H1 (cell line): Measurements from ENCODE around the gene NR3C1. TPM values are rescaled to one million over a fixed set of nuclear protein-coding genes. Genes with fewer than 3 reads are reported as not detected.

Source experiments
- BCL11A ChIP-seq, 2 experiments: IDR thresholded peaks; one replicate each; pipeline ENCODE4 v1.6.1; 2011; ENCODE audit warnings: low read depth in 2 of 2, low read length in 2 of 2, mild to moderate bottlenecking in 2 of 2
- CBX5 ChIP-seq: fragments of 300-800, 300-1000 bp; sonication (generic); IDR thresholded peaks from 2 replicates; pipeline ENCODE4 v1.7.1; 2016; ENCODE audit warnings: antibody characterized with exemption, low read length, low read depth
- GABPA ChIP-seq: IDR thresholded peaks from 2 replicates; pipeline ENCODE4 v1.6.1; 2011; ENCODE audit warnings: mild to moderate bottlenecking, low read length, moderate library complexity, borderline replicate concordance; ENCODE audit not compliant: insufficient read depth
- GTF2F1 ChIP-seq: IDR thresholded peaks from 2 replicates; pipeline ENCODE4 v1.6.1; 2012; ENCODE audit warnings: low read depth, low read length, improper control_type of control experiment, borderline replicate concordance
- KDM4A ChIP-seq: IDR thresholded peaks from one replicate; pipeline ENCODE4 v1.7.1; 2012; ENCODE audit warnings: low read depth, mild to moderate bottlenecking, moderate library complexity, low read length, inconsistent platforms; ENCODE audit not compliant: severe bottlenecking
- KDM5A ChIP-seq: fragments of 200-600 bp; IDR thresholded peaks from 2 replicates; pipeline ENCODE4 v1.7.1; 2012; ENCODE audit warnings: mild to moderate bottlenecking, low read length, inconsistent platforms, mixed read lengths
- POU5F1 ChIP-seq: IDR thresholded peaks from 2 replicates; pipeline ENCODE4 v1.6.1; 2011; ENCODE audit warnings: low read depth, mild to moderate bottlenecking, low read length, moderate library complexity
- ZNF274 ChIP-seq: IDR thresholded peaks from 2 replicates; pipeline ENCODE4 v1.7.0; 2012; ENCODE audit warnings: low read length, borderline replicate concordance; ENCODE audit errors: extremely low read depth
- polyA plus RNA-seq, 7 experiments: library from polyadenylated mRNA; depleted of rRNA in 3 of 7; stranded (reverse) in 5 of 7; unstranded in 2 of 7; fragments of >200 nt in 5 of 7; fragments of 200-250 nt in 2 of 7; gene quantifications; 1 replicate in 5 of 7; 2 replicates in 1 of 7; 4 replicates in 1 of 7; pipeline versions ENCODE4 v1.2.1 to v1.2.3, GENCODE V29; 2011 to 2013; ENCODE audit warnings: missing spikeins in 2 of 7, mixed read lengths in 2 of 7
- total RNA-seq: library from RNA; stranded (reverse); fragmentation: NEBNext Ultra II Directional; extraction: Animal tissue kit (Norgen Biotek cat#: 25700); gene quantifications from 2 replicates; pipeline ENCODE4 v1.2.1, GENCODE V29; 2021
- TF ChIP-seq, protein P1 (sequence below): fragments of 300-600 bp; sonication (generic); IDR thresholded peaks from 2 replicates; pipeline ENCODE4 v1.7.1; 2012; ENCODE audit warnings: low read length, moderate library complexity, mild to moderate bottlenecking, inconsistent platforms; ENCODE audit not compliant: insufficient replicate concordance
- TF ChIP-seq, protein P2 (sequence below): IDR thresholded peaks from 2 replicates; pipeline ENCODE4 v1.6.1; 2012; ENCODE audit warnings: low read length, inconsistent platforms

The NR3C1 gene
- total and polyA plus RNA-seq, 2 of the 8 experiments (the other 6 are each of a cell fraction or from before 2014, with no cell fraction given), result 1.7 to 5.4 TPM

DNA sequence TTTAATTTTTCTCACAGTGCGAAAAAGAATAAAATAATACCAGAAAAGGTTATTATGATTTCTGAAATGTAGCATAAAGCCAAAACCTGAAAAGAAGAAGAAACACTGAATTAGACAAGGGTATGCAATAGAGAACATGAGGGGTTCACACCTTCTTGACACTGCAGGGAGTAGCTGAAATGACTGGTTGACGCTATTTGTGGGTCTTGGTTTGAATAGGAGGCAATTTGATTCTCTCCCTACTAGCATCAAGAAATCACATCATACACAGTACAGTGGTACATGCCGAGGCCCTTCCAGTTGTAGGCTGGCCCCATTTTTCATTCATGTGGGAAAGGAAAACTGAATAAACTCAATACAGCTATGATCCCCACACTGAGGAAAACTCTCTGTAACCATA is 68.6 kb downstream of the NR3C1 start (continued):
- TF ChIP-seq, protein P1, sequence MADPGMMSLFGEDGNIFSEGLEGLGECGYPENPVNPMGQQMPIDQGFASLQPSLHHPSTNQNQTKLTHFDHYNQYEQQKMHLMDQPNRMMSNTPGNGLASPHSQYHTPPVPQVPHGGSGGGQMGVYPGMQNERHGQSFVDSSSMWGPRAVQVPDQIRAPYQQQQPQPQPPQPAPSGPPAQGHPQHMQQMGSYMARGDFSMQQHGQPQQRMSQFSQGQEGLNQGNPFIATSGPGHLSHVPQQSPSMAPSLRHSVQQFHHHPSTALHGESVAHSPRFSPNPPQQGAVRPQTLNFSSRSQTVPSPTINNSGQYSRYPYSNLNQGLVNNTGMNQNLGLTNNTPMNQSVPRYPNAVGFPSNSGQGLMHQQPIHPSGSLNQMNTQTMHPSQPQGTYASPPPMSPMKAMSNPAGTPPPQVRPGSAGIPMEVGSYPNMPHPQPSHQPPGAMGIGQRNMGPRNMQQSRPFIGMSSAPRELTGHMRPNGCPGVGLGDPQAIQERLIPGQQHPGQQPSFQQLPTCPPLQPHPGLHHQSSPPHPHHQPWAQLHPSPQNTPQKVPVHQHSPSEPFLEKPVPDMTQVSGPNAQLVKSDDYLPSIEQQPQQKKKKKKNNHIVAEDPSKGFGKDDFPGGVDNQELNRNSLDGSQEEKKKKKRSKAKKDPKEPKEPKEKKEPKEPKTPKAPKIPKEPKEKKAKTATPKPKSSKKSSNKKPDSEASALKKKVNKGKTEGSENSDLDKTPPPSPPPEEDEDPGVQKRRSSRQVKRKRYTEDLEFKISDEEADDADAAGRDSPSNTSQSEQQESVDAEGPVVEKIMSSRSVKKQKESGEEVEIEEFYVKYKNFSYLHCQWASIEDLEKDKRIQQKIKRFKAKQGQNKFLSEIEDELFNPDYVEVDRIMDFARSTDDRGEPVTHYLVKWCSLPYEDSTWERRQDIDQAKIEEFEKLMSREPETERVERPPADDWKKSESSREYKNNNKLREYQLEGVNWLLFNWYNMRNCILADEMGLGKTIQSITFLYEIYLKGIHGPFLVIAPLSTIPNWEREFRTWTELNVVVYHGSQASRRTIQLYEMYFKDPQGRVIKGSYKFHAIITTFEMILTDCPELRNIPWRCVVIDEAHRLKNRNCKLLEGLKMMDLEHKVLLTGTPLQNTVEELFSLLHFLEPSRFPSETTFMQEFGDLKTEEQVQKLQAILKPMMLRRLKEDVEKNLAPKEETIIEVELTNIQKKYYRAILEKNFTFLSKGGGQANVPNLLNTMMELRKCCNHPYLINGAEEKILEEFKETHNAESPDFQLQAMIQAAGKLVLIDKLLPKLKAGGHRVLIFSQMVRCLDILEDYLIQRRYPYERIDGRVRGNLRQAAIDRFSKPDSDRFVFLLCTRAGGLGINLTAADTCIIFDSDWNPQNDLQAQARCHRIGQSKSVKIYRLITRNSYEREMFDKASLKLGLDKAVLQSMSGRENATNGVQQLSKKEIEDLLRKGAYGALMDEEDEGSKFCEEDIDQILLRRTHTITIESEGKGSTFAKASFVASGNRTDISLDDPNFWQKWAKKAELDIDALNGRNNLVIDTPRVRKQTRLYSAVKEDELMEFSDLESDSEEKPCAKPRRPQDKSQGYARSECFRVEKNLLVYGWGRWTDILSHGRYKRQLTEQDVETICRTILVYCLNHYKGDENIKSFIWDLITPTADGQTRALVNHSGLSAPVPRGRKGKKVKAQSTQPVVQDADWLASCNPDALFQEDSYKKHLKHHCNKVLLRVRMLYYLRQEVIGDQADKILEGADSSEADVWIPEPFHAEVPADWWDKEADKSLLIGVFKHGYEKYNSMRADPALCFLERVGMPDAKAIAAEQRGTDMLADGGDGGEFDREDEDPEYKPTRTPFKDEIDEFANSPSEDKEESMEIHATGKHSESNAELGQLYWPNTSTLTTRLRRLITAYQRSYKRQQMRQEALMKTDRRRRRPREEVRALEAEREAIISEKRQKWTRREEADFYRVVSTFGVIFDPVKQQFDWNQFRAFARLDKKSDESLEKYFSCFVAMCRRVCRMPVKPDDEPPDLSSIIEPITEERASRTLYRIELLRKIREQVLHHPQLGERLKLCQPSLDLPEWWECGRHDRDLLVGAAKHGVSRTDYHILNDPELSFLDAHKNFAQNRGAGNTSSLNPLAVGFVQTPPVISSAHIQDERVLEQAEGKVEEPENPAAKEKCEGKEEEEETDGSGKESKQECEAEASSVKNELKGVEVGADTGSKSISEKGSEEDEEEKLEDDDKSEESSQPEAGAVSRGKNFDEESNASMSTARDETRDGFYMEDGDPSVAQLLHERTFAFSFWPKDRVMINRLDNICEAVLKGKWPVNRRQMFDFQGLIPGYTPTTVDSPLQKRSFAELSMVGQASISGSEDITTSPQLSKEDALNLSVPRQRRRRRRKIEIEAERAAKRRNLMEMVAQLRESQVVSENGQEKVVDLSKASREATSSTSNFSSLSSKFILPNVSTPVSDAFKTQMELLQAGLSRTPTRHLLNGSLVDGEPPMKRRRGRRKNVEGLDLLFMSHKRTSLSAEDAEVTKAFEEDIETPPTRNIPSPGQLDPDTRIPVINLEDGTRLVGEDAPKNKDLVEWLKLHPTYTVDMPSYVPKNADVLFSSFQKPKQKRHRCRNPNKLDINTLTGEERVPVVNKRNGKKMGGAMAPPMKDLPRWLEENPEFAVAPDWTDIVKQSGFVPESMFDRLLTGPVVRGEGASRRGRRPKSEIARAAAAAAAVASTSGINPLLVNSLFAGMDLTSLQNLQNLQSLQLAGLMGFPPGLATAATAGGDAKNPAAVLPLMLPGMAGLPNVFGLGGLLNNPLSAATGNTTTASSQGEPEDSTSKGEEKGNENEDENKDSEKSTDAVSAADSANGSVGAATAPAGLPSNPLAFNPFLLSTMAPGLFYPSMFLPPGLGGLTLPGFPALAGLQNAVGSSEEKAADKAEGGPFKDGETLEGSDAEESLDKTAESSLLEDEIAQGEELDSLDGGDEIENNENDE, result no peak
- TF ChIP-seq CBX5 (no peak), KDM5A (no peak), BCL11A (IDR thresholded peaks at IDR 0.05; ENCODE audit: low read depth in 2 of 2, low read length in 2 of 2) (no peak), KDM4A (no peak), GTF2F1 (no peak), GABPA (no peak), POU5F1 (no peak), ZNF274 (no peak)
- TF ChIP-seq, protein P2, sequence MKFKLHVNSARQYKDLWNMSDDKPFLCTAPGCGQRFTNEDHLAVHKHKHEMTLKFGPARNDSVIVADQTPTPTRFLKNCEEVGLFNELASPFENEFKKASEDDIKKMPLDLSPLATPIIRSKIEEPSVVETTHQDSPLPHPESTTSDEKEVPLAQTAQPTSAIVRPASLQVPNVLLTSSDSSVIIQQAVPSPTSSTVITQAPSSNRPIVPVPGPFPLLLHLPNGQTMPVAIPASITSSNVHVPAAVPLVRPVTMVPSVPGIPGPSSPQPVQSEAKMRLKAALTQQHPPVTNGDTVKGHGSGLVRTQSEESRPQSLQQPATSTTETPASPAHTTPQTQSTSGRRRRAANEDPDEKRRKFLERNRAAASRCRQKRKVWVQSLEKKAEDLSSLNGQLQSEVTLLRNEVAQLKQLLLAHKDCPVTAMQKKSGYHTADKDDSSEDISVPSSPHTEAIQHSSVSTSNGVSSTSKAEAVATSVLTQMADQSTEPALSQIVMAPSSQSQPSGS, result no peak
